Stimulated activated CD8-positive, alpha-beta memory T cell treated with anti-CD3 and anti-CD28 coated beads, Interleukin-15, amount 100 ng/mL, for 48 hours (primary cell): ENCODE measurements around the gene GPR162.

Source experiments
- DNase-seq, 2 donors: peaks; one replicate each; pipeline ENCODE4 v3.0.0-alpha.2; 2020; ENCODE audit warnings: low read depth in 2 of 2

GPR162 gene

DNA sequence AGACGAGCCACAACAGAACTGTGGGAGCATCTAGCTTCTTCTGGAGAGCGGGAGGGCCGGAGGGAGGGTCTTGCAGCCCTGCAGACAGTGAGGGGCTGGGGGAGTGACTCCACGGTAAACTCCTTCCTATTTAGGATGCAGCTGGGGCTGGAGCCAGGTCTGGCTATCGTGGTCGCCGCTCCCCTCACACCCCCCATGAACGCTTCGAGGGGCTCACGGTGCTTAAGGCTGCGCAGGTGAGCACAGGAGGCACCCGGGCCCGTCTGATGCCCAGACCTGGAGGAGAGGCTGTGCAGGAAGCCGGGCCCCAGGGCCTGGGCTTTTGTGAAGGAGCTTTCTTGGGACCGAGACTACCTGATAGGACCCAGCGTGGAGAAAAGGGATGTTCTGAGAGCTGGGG is 15.2 kb downstream of the GPR162 start:
- no peak for DNase-seq

DNA sequence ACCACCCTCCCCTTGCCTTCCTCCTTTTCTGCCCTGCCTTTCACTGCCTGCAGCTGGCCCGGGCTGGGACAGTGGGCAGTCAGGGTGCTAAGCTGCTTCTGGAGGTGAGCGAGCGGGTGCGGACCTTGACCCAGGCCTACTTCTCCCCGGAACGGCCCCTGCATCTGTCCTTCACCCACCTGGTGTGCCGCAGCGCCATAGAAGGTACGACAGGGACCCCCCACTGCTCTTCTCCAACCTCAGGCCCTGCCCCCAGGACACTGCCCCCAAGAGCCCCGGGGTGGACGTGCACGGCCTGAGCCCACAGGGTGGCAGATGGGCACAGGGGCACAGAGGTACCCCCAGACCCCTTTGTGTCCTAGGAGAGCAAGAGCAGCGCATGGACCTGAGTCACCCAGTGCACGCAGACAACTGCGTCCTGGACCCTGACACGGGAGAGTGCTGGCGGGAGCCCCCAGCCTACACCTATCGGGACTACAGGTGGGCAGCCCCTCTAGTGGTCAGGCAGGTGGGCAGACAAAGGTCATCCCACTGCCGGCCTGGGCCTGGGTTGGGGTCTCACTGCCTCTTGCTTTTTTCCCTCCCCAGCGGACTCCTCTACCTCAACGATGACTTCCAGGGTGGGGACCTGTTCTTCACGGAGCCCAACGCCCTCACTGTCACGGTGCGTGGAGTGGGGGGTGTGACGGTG is 15.9 kb downstream of the GPR162 start:
- DNase-seq: no peak

GRCh38 chr12:6838854-6839253 is 17.2 kb downstream of the GPR162 start:
- DNase-seq: no peak

DNA sequence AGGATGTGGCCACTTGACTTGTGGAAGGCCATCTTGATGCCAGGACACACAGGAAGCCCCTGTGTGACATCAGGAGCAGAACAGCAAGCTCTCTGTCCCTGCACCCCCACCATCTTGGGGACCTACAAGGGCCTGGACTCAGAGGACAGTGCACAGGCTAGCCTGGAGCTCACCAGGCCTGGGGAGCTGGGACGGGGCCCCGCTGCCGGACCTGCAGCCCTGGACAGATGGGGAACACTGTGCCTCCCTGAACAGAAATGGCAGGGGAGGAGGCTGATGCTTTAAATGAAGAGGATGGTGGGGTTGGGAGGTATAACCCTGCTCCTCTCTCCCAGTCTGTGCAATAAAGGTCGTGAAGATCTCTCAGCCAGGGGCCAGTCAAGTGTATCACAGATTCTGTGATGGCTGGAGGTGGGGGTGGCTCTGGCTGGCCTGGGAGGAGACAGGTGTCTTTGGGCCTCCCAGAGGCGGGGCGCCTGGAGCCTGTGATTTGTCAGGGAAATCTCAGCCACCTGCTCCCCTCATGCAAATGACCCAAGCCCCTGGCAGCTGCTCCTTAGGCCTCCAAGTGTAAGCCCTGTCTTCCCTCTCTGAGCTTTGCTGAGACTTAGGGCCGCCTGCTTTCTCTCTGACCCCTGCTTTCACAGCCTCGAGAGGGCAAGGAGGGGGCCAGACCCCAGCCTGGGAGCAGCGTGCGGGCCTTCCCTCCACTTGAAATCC is 18.0 kb downstream of the GPR162 start:
- no peak for DNase-seq

DNA sequence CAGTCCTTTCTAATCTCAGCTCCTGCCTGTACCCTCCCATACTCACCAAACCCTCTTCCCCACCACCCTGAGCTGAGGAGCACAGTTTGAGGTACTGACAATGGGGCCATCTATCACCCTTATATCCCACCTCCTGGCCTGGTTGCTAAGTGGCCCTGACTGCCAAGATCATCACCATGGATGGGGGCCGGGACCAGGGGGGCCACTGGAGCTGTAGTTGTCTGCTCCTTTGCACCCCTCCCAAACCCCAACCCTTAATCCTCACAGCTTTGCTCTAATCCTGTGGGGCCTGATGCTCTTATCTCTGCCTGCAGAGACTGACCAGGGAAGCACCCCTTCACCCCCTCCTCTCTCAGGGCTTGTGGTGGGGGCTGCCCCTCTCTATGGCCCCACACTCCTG is 18.7 kb downstream of the GPR162 start:
- no peak for DNase-seq

DNA sequence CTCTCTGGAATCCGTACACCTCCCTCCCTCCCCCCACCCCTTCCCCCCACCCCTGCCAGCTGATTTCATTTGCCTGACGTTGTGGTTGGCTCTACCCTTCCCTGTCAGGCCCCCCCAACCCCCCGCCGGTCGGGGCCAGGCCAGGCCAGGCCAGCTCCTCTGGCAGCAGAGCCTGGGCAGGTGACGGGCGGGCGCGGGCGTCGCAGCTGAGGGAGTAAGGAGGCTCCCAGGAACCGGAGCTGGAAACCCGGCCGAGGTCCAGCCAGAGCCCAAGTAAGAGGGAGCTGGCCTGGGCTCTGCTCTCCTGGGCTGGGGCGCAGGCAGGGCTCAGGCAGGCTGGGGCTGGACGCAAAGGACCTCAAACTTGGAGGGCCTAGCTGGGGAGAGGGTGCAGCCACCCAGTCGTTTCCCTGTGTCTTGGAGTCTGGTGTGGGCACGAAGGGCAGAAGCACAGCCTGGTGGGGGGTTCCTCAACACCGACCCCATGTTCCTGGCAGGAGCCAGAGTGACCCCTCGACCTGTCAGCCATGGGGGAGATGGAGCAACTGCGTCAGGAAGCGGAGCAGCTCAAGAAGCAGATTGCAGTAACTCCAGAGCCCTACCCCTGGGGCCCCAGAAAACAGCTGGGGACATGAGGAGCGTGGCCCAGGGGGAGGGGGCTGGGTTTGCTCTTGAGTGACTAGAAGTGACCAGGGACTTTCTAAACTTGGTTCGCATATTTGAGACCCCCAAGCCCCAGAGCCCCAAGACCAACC is 19.3 kb downstream of the GPR162 start, which contains the start of gene GNB3:
Gene GNB3, plus strand, starts transcription at position 165 of the 755 bp plus-strand sequence. Its CDS starts 363 bp downstream, at position 528.
- DNase-seq: no peak

GRCh38 chr12:6842075-6842474 is 20.5 kb downstream of the GPR162 start:
- DNase-seq: no peak

GRCh38 chr12:6843118-6843902 is 21.7 kb downstream of the GPR162 start:
- DNase-seq: no peak

- DNase-seq: no peak
Observed at GRCh38 chr12:6845395-6845794, 23.8 kb downstream of the GPR162 start.

DNA sequence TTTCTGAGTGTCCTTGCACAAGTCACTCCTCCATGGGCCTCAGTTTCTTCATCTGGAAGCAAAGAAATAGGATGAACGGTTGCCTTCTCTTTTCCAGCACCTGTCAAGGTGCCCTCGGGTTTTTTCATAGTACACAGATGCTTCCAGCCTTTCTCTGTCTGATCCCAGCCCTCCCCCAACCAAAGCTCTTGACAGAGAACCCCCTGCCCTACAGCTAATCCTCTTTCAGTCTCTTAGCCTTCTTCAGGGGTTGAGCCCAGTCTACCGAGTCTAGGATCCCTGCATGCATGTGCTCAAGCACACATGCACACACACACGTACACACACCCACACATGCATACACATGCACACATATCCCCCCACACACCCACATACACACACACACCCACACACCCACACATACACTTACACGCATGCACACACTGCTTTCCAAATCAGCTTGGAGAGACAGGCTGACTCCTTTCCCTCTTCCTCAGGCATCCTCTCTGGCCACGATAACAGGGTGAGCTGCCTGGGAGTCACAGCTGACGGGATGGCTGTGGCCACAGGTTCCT is 24.8 kb downstream of the GPR162 start:
- no peak for DNase-seq

- no peak for DNase-seq
Observed at GRCh38 chr12:6847676-6848075, 26.1 kb downstream of the GPR162 start.

GRCh38 chr12:6849427-6849826 is 27.8 kb downstream of the GPR162 start:
- no peak for DNase-seq

DNA sequence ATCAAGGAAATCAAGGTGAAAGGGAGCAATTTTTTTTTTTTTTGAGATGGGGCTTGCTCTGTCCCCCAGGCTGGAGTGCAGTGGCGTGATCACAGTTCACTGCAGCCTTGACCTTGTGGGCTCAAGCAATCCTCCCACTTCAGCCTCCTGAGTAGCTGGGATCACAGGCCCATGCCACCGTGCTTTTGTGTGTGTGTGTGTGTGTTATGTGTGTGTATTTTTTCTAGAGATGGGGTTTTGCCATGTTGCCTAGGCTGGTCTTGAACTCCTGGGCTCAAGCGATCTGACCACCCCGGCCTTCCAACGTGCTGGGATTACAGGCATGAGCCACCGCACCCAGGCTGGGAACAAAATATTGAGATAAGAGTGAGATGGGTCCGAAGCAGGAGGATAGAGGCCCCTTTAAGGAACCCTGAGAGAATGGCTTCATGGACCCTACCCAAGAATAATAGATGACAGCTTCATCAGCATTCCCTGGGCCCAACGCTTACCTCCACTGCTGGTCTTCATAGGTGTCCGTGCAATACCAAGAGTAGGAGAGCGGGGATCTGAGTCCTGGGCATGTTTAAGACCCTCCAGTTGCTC is 28.4 kb downstream of the GPR162 start:
- DNase-seq: no peak

GRCh38 chr12:6850796-6851152 is 29.2 kb downstream of the GPR162 start:
- DNase-seq: no peak

DNA sequence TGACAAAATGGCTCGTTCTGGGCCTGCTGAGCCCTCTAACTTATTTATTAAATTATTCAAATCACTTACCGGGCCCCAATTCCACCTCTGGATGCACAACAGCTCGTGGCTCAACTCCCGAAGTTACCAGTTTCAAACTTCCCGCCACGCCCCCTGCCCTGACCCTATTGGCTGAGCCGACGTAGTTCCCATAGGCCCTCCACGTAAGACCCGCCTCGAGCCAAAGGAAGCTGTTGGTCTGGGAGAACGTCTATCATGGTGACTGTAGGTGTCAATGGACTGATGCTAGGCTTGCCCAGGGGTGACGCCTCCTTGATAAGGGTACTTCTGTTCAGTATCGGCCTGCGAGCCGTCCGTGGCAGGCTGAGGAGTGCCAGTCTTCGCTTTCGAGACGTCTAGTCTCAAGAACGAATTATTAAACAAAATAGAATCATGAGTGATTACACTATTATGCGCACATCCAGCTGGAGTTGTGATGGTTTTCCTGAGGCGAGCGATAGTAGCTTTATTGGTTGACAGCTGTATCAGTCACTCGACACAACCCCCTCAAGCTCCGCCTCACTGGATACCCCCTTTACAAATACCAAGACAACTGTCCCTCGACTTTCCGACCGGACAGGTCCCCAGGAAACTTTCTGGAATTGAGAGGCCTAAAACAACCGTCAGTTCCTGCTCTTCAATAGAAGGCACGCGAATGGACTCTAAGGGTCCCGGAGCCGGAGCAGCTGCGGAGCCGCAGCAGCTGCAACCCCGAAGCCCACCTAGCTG is 29.7 kb downstream of the GPR162 start, which contains the start of gene CDCA3:
Gene CDCA3, minus strand, starts transcription at position 134 of the 768 bp plus-strand sequence. CDS start 334 bp downstream, outside the sequence.
- DNase-seq: peak; percentile 88 to 89

GRCh38 chr12:6851921-6852650 is 30.5 kb downstream of the GPR162 start, which contains the start of gene USP5:
Gene USP5, plus strand, starts transcription at chr12:6852150. Its CDS starts 30 bp downstream, at chr12:6852180.
- peak; percentile 99 for DNase-seq

DNA sequence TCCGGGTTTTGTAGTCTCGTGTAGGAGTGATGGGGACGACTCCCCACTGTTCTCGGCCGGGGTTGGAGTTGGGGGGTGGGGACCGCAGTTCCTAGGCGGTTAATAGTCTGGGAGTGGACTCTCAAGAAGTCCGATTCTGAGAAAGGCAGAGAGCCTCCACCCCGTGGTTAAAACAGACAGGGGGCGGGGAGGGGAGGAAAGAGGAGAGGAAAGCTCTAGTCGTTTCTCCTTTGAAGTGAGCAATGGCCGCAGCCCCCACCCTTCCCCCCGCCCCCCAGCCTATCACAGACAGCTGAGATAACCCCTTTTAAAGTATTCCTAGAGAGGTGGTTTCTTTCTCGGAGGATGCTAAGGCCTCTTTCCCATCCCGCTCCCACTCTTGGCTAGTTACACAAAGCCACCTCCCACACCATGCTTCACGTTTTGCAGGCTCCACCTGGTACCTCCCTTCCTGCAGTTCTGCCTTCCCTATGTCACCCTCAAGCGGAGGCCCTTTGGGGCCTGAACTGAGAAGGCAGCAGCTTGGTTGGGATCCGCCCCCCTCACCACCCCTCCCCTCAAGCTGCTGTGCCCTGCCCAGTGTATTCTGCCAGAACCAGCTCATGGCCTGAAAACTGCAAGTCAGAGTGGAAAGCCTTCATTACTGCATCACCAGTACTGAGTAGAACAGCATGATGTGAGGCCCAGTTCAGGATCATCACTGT is 31.2 kb downstream of the GPR162 start:
- peak; percentile 52 to 73 for DNase-seq

DNA sequence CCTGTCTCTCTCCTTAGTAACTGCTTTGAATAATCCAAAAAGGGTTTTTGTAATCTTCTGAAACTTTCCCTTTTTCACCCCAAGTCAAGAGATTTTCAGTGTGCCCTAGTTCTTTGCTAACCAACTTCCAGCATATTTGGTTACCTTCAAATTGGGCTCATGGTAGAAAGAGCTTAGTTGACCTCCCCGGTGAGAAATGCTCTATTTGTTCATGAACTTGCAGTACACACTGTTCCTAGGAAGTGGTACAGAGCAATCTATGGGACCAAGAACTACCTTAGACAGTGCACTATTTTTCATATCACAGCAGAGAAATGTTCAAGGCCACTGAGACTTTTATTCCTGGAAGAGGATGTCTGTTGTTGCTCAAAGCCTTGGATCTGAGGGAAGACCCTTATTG is 32.0 kb downstream of the GPR162 start:
- no peak for DNase-seq

DNA sequence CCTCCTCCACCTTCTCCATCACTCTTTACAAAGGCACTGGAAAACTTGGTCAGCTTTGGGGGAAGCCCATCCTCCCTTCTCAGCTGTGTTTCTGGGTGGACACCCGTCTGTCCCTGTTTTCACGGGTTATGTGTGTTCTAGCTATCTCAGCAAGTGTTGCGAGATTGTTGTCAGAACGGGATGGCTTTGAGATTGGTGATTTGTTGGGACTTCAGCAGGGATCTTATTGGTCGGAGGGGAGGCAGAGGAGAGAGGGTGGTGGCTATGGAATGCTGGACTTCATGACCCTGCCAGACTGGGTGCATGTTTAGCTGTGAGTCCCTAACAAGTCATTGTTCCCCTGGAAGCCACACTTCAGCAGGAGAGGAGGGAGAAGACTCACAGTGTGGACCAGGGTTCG is 32.4 kb downstream of the GPR162 start:
- DNase-seq: no peak
